Activated B cell treated with CpG ODN at 0.5 μM for 24 hours (primary cell): ENCODE measurements around the gene DAG1. TPM values are rescaled to one million over a fixed set of nuclear protein-coding genes. Genes with fewer than 3 reads are reported as not detected.

ENCODE experiments used
- ATAC-seq: fragments of 200-7000 bp; cut with Tn5 transposase; one replicate; pipeline ENCODE4 v1.10.0; 2021; ENCODE audit warnings: low read depth, mild to moderate bottlenecking, moderate library complexity
- CTCF ChIA-PET: fragments of 350-600 bp; sonication (Branson Sonifier 250); formaldehyde crosslinking; loops from one replicate; lab custom pipeline; 2021; ENCODE audit warnings: antibody characterized with exemption; lab: Charles Lee
- POLR2A ChIA-PET: fragments of 350-600 bp; sonication (Branson Sonifier 250); formaldehyde crosslinking; loops from one replicate; lab custom pipeline; 2021; ENCODE audit warnings: antibody characterized with exemption; lab: Charles Lee
- DNase-seq: peaks from one replicate; pipeline ENCODE4 v3.0.0; 2022
- H3K27ac Mint-ChIP-seq: one replicate; pipeline ENCODE4 v1.8.0; 2020; ENCODE audit warnings: mixed read lengths
- H3K27me3 Mint-ChIP-seq: one replicate; pipeline ENCODE4 v1.8.0; 2021; ENCODE audit warnings: mixed read lengths
- H3K36me3 Mint-ChIP-seq: one replicate; pipeline ENCODE4 v1.8.0; 2021; ENCODE audit warnings: low read depth, mixed read lengths
- H3K4me1 Mint-ChIP-seq: one replicate; pipeline ENCODE4 v1.8.0; 2021; ENCODE audit warnings: mixed read lengths
- H3K4me3 Mint-ChIP-seq: one replicate; pipeline ENCODE4 v1.8.0; 2020; ENCODE audit warnings: mild to moderate bottlenecking, mixed read lengths
- H3K9me3 Mint-ChIP-seq: one replicate; pipeline ENCODE4 v1.8.0; 2020; ENCODE audit warnings: mixed read lengths
- CTCF ChIP-seq: fragments of 200-600 bp; IDR thresholded peaks from one replicate; pipeline ENCODE4 v1.8.0; 2022; ENCODE audit warnings: antibody characterized with exemption, mild to moderate bottlenecking
- intact Hi-C: fragments of 100-400 bp; cut with micrococcal nuclease; formaldehyde crosslinking; loops from one replicate; pipeline ENCODE4 v1.15.1; 2024
- total RNA-seq: library from RNA; stranded (reverse); gene quantifications from 2 replicates; pipeline ENCODE4 v1.2.3, GENCODE V29; 2022

The DAG1 gene
- total RNA-seq, 1 donor from 2014 or later = 19.7 TPM

- H3K9me3 Mint-ChIP-seq = no peaks in the 10 kb centered on the region
- H3K4me1 Mint-ChIP-seq = peaks cover 12% of the 10 kb centered on the region
- no peak overlapping the region for H3K4me3 Mint-ChIP-seq
Observed at GRCh38 chr3:49552087-49552486, 82.0 kb downstream of the DAG1 start.

GRCh38 chr3:49553324-49553691 lies 83.2 kb downstream of the DAG1 start:
- ATAC-seq (no peak), DNase-seq (no peak)
- no peak for TF ChIP-seq CTCF
- Mint-ChIP-seq H3K9me3 (no peaks in the 10 kb centered on the region), H3K27me3 (peaks cover 43% of the 10 kb centered on the region), H3K36me3 (no peaks in the 10 kb centered on the region), H3K4me3 (peak overlapping the region; percentile 80), H3K27ac (no peak overlapping the region), H3K4me1 (peaks cover 12% of the 10 kb centered on the region)
- intact Hi-C loops = no loop called here
- ChIA-PET CTCF (interaction anchor here (4.3 kb wide), 1 partner anchor 13 kb away, joined by 21 read pairs; no protein-coding TSS in a partner anchor), POLR2A (no interaction called here)

More at GRCh38 chr3:49552087-49552486, 82.0 kb downstream of the DAG1 start:
- peaks cover 36% of the 10 kb centered on the region for H3K27me3 Mint-ChIP-seq
- TF ChIP-seq CTCF = no peak
- CTCF ChIA-PET = no interaction called here
- POLR2A ChIA-PET = no interaction called here
- ATAC-seq (no peak), DNase-seq (no peak)
- intact Hi-C loops = no loop called here
- H3K36me3 Mint-ChIP-seq = no peaks in the 10 kb centered on the region
- no peak overlapping the region for H3K27ac Mint-ChIP-seq

GRCh38 chr3:49553692-49554632 lies 83.9 kb downstream of the DAG1 start, which contains the start of gene BSN:
BSN (plus strand) TSS chr3:49554477; CDS start chr3:49554603, 126 bp downstream.
- H3K9me3 Mint-ChIP-seq = no peaks in the 10 kb centered on the region
- CTCF ChIA-PET = interaction anchor here (4.3 kb wide), 1 partner anchor 14 kb away, joined by 21 read pairs; no protein-coding TSS in a partner anchor
- POLR2A ChIA-PET = interaction anchor here (1.0 to 1.3 kb wide), 3 partner anchors 14 to 315 kb away, joined by 3 to 7 read pairs (median 3); no protein-coding TSS in a partner anchor
- H3K4me1 Mint-ChIP-seq = peaks cover 12% of the 10 kb centered on the region
- no peak within 1 kb of the TSS for H3K27ac Mint-ChIP-seq
- no peaks in the 10 kb centered on the region for H3K36me3 Mint-ChIP-seq
- intact Hi-C loops = loop anchor here (1.0 kb wide), 1 partner anchor 14 kb away; no protein-coding TSS in a partner anchor
- no peak for TF ChIP-seq CTCF
- DNase-seq = peak; percentile 82
- peak within 1 kb of the TSS; percentile 80 for H3K4me3 Mint-ChIP-seq
- ATAC-seq = peak; percentile 89
- H3K27me3 Mint-ChIP-seq = peaks cover 44% of the 10 kb centered on the region

GRCh38 chr3:49554633-49555265 lies 84.7 kb downstream of the DAG1 start:
- intact Hi-C loops = loop anchor here (1.0 kb wide), 1 partner anchor 14 kb away; no protein-coding TSS in a partner anchor
- CTCF ChIA-PET = interaction anchor here (4.3 kb wide), 1 partner anchor 15 kb away, joined by 21 read pairs; no protein-coding TSS in a partner anchor
- peak overlapping the region; percentile 61 for H3K4me3 Mint-ChIP-seq
- peaks cover 48% of the 10 kb centered on the region for H3K27me3 Mint-ChIP-seq
- H3K36me3 Mint-ChIP-seq = no peaks in the 10 kb centered on the region
- POLR2A ChIA-PET = interaction anchor here (1.0 to 1.3 kb wide), 3 partner anchors 15 to 314 kb away, joined by 3 to 7 read pairs (median 3); no protein-coding TSS in a partner anchor
- no peak for TF ChIP-seq CTCF
- H3K4me1 Mint-ChIP-seq = peaks cover 12% of the 10 kb centered on the region
- H3K9me3 Mint-ChIP-seq = no peaks in the 10 kb centered on the region
- H3K27ac Mint-ChIP-seq = no peak overlapping the region
- ATAC-seq (peak; percentile 80), DNase-seq (peak; percentile 73)
